Tibial nerve (tissue), 4 donors: Measurements from ENCODE around the gene USP34.

Experiments
- EP300 ChIP-seq, 2 donors: sonication (generic); formaldehyde crosslinking; IDR thresholded peaks; one replicate each; pipeline ENCODE4 v1.6.1; 2017; ENCODE audit warnings: antibody characterized with exemption in 2 of 2, mild to moderate bottlenecking in 1 of 2
- POLR2A ChIP-seq, 2 donors: fragments of 450-650 bp; IDR thresholded peaks; one replicate each; pipeline ENCODE4 v1.6.1; 2017; ENCODE audit warnings: antibody characterized with exemption in 2 of 2, mild to moderate bottlenecking in 2 of 2, moderate library complexity in 2 of 2
- TF ChIP-seq, protein P1 (sequence below), 5 experiments: fragments of 200-600 bp in 3 of 5; fragments of 450-650 bp in 2 of 5; sonication (generic) in 3 of 5; IDR thresholded peaks; one replicate each; pipeline ENCODE4 v1.5.1; 2016 to 2019; ENCODE audit warnings: antibody characterized with exemption in 5 of 5, mild to moderate bottlenecking in 3 of 5, moderate library complexity in 2 of 5

DNA sequence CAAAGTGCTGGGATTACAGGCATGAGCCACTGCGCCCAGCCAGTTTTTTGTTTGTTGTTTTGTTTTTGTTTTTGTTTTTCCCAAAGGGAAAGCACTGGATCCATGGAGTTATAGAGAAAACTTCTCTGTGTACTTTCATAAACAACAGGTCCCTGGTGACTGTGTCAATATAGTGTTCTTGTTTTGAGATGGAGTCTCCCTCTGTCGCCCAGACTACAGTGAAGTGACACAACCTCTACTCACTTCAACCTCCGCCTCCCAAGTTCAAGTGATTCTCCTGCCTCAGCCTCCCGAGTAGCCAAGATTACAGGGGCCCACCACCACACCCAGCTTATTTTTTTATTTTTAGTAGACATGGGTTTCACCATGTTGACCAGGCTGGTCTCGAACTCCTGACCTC is 16.5 kb downstream of the USP34 start:
- TF ChIP-seq, protein P1, sequence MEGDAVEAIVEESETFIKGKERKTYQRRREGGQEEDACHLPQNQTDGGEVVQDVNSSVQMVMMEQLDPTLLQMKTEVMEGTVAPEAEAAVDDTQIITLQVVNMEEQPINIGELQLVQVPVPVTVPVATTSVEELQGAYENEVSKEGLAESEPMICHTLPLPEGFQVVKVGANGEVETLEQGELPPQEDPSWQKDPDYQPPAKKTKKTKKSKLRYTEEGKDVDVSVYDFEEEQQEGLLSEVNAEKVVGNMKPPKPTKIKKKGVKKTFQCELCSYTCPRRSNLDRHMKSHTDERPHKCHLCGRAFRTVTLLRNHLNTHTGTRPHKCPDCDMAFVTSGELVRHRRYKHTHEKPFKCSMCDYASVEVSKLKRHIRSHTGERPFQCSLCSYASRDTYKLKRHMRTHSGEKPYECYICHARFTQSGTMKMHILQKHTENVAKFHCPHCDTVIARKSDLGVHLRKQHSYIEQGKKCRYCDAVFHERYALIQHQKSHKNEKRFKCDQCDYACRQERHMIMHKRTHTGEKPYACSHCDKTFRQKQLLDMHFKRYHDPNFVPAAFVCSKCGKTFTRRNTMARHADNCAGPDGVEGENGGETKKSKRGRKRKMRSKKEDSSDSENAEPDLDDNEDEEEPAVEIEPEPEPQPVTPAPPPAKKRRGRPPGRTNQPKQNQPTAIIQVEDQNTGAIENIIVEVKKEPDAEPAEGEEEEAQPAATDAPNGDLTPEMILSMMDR (IDR thresholded peaks at IDR 0.05), result no peak
- TF ChIP-seq POLR2A (IDR thresholded peaks at IDR 0.05), result no peak
- no peak for TF ChIP-seq EP300 (IDR thresholded peaks at IDR 0.05)
